NCI-H2171 (cell line): ENCODE results near the gene L3MBTL1.

ENCODE experiments used
- DNase-seq: peaks from one replicate; lab custom pipeline; 2025; lab: John Stamatoyannopoulos, UW

Gene L3MBTL1

GRCh38 chr20:43506238-43506637 is 1.3 kb upstream of the L3MBTL1 start:
- DNase-seq = no peak

GRCh38 chr20:43508106-43508505 is 609 bp downstream of the L3MBTL1 start:
- DNase-seq = no peak

GRCh38 chr20:43508604-43509040 is 1.1 kb downstream of the L3MBTL1 start:
- no peak for DNase-seq

GRCh38 chr20:43511879-43512278 is 4.4 kb downstream of the L3MBTL1 start:
- no peak for DNase-seq

- DNase-seq = no peak
Measured at GRCh38 chr20:43513372-43513930, 6.0 kb downstream of the L3MBTL1 start.

- DNase-seq = peak; percentile 94
Measured at GRCh38 chr20:43513931-43514647, 6.6 kb downstream of the L3MBTL1 start.

- DNase-seq = no peak
Measured at GRCh38 chr20:43514648-43514999, 7.1 kb downstream of the L3MBTL1 start.

- no peak for DNase-seq
Measured at GRCh38 chr20:43515628-43516027, 8.1 kb downstream of the L3MBTL1 start.

GRCh38 chr20:43516251-43516824 is 8.8 kb downstream of the L3MBTL1 start:
- no peak for DNase-seq

GRCh38 chr20:43520074-43520630 is 12.7 kb downstream of the L3MBTL1 start:
- DNase-seq = no peak

GRCh38 chr20:43525021-43525420 is 17.5 kb downstream of the L3MBTL1 start:
- DNase-seq = no peak

- no peak for DNase-seq
Measured at GRCh38 chr20:43528258-43528875, 20.9 kb downstream of the L3MBTL1 start.

- DNase-seq = no peak
Measured at GRCh38 chr20:43529051-43529450, 21.6 kb downstream of the L3MBTL1 start.

GRCh38 chr20:43529457-43530153 is 22.1 kb downstream of the L3MBTL1 start:
- DNase-seq = no peak

- no peak for DNase-seq
Measured at GRCh38 chr20:43530321-43531090, 23.0 kb downstream of the L3MBTL1 start.

GRCh38 chr20:43531091-43531443 is 23.6 kb downstream of the L3MBTL1 start:
- DNase-seq = no peak

GRCh38 chr20:43532416-43533055 is 25.0 kb downstream of the L3MBTL1 start:
- DNase-seq = no peak

GRCh38 chr20:43533060-43533459 is 25.6 kb downstream of the L3MBTL1 start:
- DNase-seq = no peak

GRCh38 chr20:43534016-43534415 is 26.5 kb downstream of the L3MBTL1 start:
- no peak for DNase-seq

- no peak for DNase-seq
Measured at GRCh38 chr20:43534791-43535350, 27.4 kb downstream of the L3MBTL1 start.
